GM12891 (cell line): ENCODE results near the gene ZCWPW2.

Source experiments
- POLR2A ChIP-seq: IDR thresholded peaks from 2 replicates; pipeline ENCODE4 v1.6.1; 2011; ENCODE audit warnings: low read depth, low read length, control low read depth
- TAF1 ChIP-seq: IDR thresholded peaks from 2 replicates; pipeline ENCODE4 v1.6.1; 2011; ENCODE audit warnings: low read depth, low read length, control low read depth

GRCh38 chr3:28476194-28476593 is 127.7 kb downstream of the ZCWPW2 start:
- TF ChIP-seq POLR2A (no peak), TAF1 (no peak)
